Measurements from ENCODE around the gene ALOX15B. TPM values are rescaled to one million over a fixed set of nuclear protein-coding genes. Genes with fewer than 3 reads are reported as not detected.

The ALOX15B gene
- total RNA-seq, 1 donor from 2014 or later: not detected

DNA sequence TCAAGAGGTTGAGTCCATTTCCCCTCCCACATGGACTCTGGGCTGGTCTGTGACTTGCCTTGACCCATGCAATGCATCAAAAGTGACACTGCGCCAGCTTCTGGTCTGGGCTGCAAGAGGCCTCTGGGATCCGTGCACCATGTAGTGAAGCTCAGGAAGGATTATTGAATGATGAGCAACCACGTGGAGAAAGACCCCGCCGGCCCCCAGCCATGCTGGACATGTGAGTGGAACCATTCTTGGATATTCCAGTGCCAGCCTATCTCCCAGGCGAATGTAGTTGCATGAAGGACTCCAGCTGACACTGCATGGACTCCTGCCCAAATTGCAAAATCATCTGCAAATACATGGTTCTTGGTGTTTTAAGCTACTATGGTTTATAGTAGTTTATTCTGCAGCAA, 7.6 kb upstream of the ALOX15B start:
- H3K4me3 Mint-ChIP-seq: no peak overlapping the region
- Histone ChIP-seq H2AFZ (replicated peaks) (no peak overlapping the region), H4K20me1 (ENCODE audit: low read depth) (no peaks in the 10 kb centered on the region), H3K9me3 (ENCODE audit: low read depth) (no peaks in the 10 kb centered on the region), H3K4me3 (no peak overlapping the region), H3K27ac (no peak overlapping the region), H3K36me3 (no peaks in the 10 kb centered on the region), H3K27me3 (no peaks in the 10 kb centered on the region), H3K9ac (no peak overlapping the region), H3K4me2 (no peak overlapping the region), H3K4me1 (no peaks in the 10 kb centered on the region), H3F3A (ENCODE audit: low read depth) (no peaks in the 10 kb centered on the region), H3K79me2 (ENCODE audit: low read depth) (no peaks in the 10 kb centered on the region)
- H3K9me3 Mint-ChIP-seq: no peaks in the 10 kb centered on the region
- H3K4me1 Mint-ChIP-seq: no peaks in the 10 kb centered on the region
- no peaks in the 10 kb centered on the region for H3K36me3 Mint-ChIP-seq
- peaks cover 25% of the 10 kb centered on the region for H3K27me3 Mint-ChIP-seq (ENCODE audit: insufficient read depth, low read depth)
- DNase-seq (ENCODE audit: low spot score): no peak
- no peak overlapping the region for H3K27ac Mint-ChIP-seq
- TF ChIP-seq EZH2phosphoT487 (IDR thresholded peaks at IDR 0.05): no peak
- TF ChIP-seq, protein P1, sequence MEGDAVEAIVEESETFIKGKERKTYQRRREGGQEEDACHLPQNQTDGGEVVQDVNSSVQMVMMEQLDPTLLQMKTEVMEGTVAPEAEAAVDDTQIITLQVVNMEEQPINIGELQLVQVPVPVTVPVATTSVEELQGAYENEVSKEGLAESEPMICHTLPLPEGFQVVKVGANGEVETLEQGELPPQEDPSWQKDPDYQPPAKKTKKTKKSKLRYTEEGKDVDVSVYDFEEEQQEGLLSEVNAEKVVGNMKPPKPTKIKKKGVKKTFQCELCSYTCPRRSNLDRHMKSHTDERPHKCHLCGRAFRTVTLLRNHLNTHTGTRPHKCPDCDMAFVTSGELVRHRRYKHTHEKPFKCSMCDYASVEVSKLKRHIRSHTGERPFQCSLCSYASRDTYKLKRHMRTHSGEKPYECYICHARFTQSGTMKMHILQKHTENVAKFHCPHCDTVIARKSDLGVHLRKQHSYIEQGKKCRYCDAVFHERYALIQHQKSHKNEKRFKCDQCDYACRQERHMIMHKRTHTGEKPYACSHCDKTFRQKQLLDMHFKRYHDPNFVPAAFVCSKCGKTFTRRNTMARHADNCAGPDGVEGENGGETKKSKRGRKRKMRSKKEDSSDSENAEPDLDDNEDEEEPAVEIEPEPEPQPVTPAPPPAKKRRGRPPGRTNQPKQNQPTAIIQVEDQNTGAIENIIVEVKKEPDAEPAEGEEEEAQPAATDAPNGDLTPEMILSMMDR (IDR thresholded peaks at IDR 0.05): no peak
- no peak for TF ChIP-seq EZH2 (IDR thresholded peaks at IDR 0.05)

DNA sequence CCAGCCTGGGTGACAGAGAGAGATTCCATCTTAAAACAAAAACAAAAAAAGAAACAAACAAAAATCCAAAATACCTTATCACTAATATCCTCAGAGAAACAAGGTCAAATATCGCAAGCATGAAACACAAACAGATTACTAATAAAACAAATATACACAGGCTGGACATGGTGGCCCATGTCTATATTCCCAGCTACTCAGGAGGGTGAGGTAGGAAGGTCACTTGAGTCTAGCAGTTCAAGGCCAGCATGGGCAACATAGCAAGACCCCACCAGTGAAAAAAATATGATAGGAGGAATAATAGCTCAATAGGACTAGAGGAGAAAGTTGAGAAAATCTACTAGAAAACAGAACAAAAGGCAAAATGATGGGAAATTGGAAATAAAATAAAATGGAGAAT, 6.9 kb upstream of the ALOX15B start:
- Histone ChIP-seq H3F3A (ENCODE audit: low read depth) (no peaks in the 10 kb centered on the region), H3K4me1 (no peaks in the 10 kb centered on the region), H3K27me3 (no peaks in the 10 kb centered on the region), H3K36me3 (no peaks in the 10 kb centered on the region), H3K27ac (no peak overlapping the region), H3K4me3 (no peak overlapping the region), H4K20me1 (ENCODE audit: low read depth) (no peaks in the 10 kb centered on the region), H3K9me3 (ENCODE audit: low read depth) (no peaks in the 10 kb centered on the region), H3K9ac (no peak overlapping the region), H2AFZ (replicated peaks) (no peak overlapping the region), H3K4me2 (no peak overlapping the region), H3K79me2 (ENCODE audit: low read depth) (no peaks in the 10 kb centered on the region)
- TF ChIP-seq EZH2 (IDR thresholded peaks at IDR 0.05) (no peak), EZH2phosphoT487 (IDR thresholded peaks at IDR 0.05) (no peak)
- TF ChIP-seq, protein P1 (IDR thresholded peaks at IDR 0.05): no peak
- Mint-ChIP-seq H3K27ac (no peak overlapping the region), H3K4me1 (no peaks in the 10 kb centered on the region), H3K9me3 (no peaks in the 10 kb centered on the region), H3K36me3 (no peaks in the 10 kb centered on the region), H3K27me3 (ENCODE audit: insufficient read depth, low read depth) (peaks cover 25% of the 10 kb centered on the region), H3K4me3 (no peak overlapping the region)
- no peak for DNase-seq (ENCODE audit: low spot score)

DNA sequence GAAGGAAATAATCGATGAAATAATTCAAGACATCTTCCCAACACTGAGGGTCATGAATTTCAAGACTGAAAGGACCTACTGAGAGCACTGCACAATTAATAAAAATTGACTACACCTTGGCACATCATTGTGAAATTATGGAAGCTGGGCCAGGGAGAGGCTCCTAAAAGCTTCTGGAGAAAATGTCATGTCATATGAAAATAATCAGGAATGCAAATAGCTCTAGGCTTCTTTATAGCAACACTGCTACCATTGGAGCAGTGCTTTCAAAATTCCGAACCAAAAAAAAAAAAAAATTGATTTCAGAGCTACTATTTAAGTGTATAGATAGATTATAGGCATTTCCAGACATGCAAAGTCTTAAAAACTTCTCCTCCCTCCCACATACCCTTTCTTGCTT, 6.4 kb upstream of the ALOX15B start:
- Mint-ChIP-seq H3K9me3 (peaks cover 2% of the 10 kb centered on the region), H3K4me1 (no peaks in the 10 kb centered on the region), H3K27me3 (ENCODE audit: insufficient read depth, low read depth) (peaks cover 27% of the 10 kb centered on the region), H3K36me3 (no peaks in the 10 kb centered on the region), H3K4me3 (no peak overlapping the region), H3K27ac (no peak overlapping the region)
- TF ChIP-seq, protein P1 (IDR thresholded peaks at IDR 0.05): no peak
- TF ChIP-seq EZH2 (IDR thresholded peaks at IDR 0.05): no peak
- no peak for TF ChIP-seq EZH2phosphoT487 (IDR thresholded peaks at IDR 0.05)
- Histone ChIP-seq H3K9me3 (ENCODE audit: low read depth) (no peaks in the 10 kb centered on the region), H3K4me3 (no peak overlapping the region), H4K20me1 (ENCODE audit: low read depth) (no peaks in the 10 kb centered on the region), H3K4me2 (no peak overlapping the region), H2AFZ (replicated peaks) (no peak overlapping the region), H3F3A (ENCODE audit: low read depth) (no peaks in the 10 kb centered on the region), H3K27ac (no peak overlapping the region), H3K9ac (no peak overlapping the region), H3K27me3 (no peaks in the 10 kb centered on the region), H3K36me3 (no peaks in the 10 kb centered on the region), H3K4me1 (no peaks in the 10 kb centered on the region), H3K79me2 (ENCODE audit: low read depth) (no peaks in the 10 kb centered on the region)
- DNase-seq (ENCODE audit: low spot score): no peak
